Activated naive CD4-positive, alpha-beta T cell treated with Interleukin-2 at 50 U/mL for 16 hours (primary cell): ENCODE results near the gene PTPRJ.

Experiments used
- DNase-seq: peaks from one replicate; pipeline ENCODE4 v3.0.0-alpha.2; 2020

The PTPRJ gene

GRCh38 chr11:48043111-48043990 is 63.0 kb downstream of the PTPRJ start:
- DNase-seq = no peak

GRCh38 chr11:48043991-48044512 is 63.7 kb downstream of the PTPRJ start:
- no peak for DNase-seq

GRCh38 chr11:48044577-48044976 is 64.2 kb downstream of the PTPRJ start:
- no peak for DNase-seq

GRCh38 chr11:48045536-48045935 is 65.2 kb downstream of the PTPRJ start:
- no peak for DNase-seq

GRCh38 chr11:48047616-48048015 is 67.3 kb downstream of the PTPRJ start:
- DNase-seq = no peak

- DNase-seq = no peak
Observed at GRCh38 chr11:48049036-48049435, 68.7 kb downstream of the PTPRJ start.

- no peak for DNase-seq
Observed at GRCh38 chr11:48050304-48050703, 69.9 kb downstream of the PTPRJ start.

GRCh38 chr11:48051217-48051830 is 71.0 kb downstream of the PTPRJ start:
- DNase-seq = no peak

GRCh38 chr11:48052183-48053044 is 72.1 kb downstream of the PTPRJ start:
- no peak for DNase-seq

- DNase-seq = no peak
Observed at GRCh38 chr11:48054994-48055291, 74.6 kb downstream of the PTPRJ start.

- peak; percentile 55 for DNase-seq
Observed at GRCh38 chr11:48055292-48056132, 75.2 kb downstream of the PTPRJ start.

GRCh38 chr11:48056325-48057183 is 76.2 kb downstream of the PTPRJ start:
- DNase-seq = no peak

GRCh38 chr11:48058064-48058463 is 77.7 kb downstream of the PTPRJ start:
- DNase-seq = no peak

GRCh38 chr11:48058788-48059187 is 78.4 kb downstream of the PTPRJ start:
- DNase-seq = no peak

- DNase-seq = no peak
Observed at GRCh38 chr11:48062649-48063048, 82.3 kb downstream of the PTPRJ start.

- DNase-seq = no peak
Observed at GRCh38 chr11:48063424-48063978, 83.1 kb downstream of the PTPRJ start.

- DNase-seq = no peak
Observed at GRCh38 chr11:48064306-48064705, 83.9 kb downstream of the PTPRJ start.

GRCh38 chr11:48066881-48067800 is 86.8 kb downstream of the PTPRJ start:
- no peak for DNase-seq

- DNase-seq = no peak
Observed at GRCh38 chr11:48073031-48073861, 92.9 kb downstream of the PTPRJ start.
